DMS53 (cell line): ENCODE data around the gene MUC6.

ENCODE experiments used
- DNase-seq: peaks from one replicate; lab custom pipeline; 2025; lab: John Stamatoyannopoulos, UW

MUC6 gene, protein sequence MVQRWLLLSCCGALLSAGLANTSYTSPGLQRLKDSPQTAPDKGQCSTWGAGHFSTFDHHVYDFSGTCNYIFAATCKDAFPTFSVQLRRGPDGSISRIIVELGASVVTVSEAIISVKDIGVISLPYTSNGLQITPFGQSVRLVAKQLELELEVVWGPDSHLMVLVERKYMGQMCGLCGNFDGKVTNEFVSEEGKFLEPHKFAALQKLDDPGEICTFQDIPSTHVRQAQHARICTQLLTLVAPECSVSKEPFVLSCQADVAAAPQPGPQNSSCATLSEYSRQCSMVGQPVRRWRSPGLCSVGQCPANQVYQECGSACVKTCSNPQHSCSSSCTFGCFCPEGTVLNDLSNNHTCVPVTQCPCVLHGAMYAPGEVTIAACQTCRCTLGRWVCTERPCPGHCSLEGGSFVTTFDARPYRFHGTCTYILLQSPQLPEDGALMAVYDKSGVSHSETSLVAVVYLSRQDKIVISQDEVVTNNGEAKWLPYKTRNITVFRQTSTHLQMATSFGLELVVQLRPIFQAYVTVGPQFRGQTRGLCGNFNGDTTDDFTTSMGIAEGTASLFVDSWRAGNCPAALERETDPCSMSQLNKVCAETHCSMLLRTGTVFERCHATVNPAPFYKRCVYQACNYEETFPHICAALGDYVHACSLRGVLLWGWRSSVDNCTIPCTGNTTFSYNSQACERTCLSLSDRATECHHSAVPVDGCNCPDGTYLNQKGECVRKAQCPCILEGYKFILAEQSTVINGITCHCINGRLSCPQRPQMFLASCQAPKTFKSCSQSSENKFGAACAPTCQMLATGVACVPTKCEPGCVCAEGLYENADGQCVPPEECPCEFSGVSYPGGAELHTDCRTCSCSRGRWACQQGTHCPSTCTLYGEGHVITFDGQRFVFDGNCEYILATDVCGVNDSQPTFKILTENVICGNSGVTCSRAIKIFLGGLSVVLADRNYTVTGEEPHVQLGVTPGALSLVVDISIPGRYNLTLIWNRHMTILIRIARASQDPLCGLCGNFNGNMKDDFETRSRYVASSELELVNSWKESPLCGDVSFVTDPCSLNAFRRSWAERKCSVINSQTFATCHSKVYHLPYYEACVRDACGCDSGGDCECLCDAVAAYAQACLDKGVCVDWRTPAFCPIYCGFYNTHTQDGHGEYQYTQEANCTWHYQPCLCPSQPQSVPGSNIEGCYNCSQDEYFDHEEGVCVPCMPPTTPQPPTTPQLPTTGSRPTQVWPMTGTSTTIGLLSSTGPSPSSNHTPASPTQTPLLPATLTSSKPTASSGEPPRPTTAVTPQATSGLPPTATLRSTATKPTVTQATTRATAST (N-terminal part only)

DNA sequence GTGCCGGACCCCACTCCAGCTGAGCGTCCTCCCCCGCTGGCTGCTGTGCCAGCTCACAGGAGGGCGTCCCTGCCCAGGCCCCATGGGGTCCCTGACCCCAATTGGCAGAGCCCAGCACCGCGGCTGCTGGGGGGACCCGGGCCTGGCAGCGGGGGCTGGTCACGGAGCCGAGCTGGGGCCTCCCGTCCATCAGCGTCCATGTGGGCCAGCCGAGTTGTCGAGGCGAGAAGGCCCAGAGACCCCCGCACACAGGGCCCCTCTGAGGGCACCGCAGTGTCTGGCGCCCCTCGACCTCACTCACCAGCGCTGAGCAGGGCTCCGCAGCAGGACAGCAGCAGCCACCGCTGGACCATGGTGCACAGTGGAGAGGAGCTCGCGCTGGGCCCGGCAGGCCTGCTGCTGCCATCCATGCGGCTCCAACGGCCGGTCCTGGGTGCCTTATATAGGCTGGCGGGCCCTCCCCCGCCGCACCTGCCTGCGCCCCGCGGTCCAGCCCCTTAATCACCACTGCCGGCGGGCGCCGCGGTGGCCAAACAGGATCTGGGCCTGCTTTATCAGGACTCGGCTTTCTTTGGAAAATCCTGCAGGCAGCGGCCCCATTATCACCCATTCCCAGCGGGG, at the start of gene MUC6:
Gene MUC6 (minus strand): TSS at position 416 of the 621 bp plus-strand sequence. CDS start 63 bp downstream, at position 353.
- peak; percentile 73 for DNase-seq

DNA sequence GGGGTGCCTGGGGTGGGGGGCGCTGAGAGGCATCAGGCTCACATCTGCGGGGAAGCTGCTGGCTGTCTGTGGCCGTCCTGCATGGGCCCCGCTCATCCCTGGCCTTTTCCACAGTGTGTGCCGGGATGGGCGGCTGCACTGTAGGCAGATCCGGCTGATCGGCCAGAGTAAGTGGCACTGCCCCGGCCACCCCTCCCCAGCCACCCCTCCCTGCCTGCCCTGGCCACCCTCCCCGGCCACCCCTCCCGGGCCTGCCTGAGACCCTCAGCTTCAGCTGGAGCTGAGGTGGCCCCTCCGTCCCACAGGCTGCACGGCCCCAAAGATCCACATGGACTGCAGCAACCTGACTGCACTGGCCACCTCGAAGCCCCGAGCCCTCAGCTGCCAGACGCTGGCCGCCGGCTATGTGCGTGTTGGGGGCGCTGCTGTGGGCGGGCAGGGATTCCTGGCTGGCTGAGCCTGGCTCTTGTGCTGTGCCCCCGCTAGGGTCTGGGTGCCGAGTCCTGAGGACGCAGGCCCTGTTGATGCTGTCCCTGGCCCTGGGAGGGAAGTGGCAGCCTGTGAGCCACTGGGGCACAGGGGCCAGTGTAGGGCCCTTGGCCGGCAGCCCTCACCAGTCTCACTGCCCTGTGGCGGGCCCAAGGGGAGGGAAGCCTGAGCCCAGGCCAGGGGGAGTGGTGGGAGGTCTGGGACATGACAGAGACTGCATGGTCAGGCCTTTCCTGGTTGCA, 49.1 kb upstream of the MUC6 start:
- DNase-seq = no peak

DNA sequence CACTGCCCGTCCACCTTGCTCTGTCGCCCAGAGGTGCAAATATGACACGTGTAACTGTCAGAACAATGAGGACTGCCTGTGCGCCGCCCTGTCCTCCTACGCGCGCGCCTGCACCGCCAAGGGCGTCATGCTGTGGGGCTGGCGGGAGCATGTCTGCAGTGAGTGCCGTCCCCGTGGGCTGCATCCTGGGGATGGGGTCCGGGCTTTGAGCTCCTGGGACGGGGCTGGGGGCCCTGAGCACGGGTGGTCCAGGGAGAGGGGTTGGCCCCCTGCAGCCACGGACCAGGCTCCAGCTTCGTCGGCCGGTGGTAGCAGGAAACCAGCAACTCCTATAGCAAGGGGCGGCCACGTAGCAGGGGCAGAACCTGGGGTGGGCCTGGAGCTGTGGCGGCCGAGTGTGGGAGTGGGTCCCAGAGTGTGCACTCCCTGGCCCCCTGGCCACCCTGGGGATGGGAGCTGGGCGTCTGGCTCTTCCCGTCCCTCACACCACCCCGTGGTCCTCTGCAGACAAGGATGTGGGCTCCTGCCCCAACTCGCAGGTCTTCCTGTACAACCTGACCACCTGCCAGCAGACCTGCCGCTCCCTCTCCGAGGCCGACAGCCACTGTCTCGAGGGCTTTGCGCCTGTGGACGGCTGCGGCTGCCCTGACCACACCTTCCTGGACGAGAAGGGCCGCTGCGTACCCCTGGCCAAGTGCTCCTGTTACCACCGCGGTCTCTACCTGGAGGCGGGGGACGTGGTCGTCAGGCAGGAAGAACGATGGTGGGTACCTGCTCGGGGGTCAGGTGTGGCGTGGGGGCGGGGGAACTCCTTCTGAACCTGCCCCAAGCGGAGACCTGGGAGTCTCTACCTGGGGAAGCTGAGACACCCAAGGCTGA, 48.3 kb upstream of the MUC6 start:
- peak; percentile 67 for DNase-seq

DNA sequence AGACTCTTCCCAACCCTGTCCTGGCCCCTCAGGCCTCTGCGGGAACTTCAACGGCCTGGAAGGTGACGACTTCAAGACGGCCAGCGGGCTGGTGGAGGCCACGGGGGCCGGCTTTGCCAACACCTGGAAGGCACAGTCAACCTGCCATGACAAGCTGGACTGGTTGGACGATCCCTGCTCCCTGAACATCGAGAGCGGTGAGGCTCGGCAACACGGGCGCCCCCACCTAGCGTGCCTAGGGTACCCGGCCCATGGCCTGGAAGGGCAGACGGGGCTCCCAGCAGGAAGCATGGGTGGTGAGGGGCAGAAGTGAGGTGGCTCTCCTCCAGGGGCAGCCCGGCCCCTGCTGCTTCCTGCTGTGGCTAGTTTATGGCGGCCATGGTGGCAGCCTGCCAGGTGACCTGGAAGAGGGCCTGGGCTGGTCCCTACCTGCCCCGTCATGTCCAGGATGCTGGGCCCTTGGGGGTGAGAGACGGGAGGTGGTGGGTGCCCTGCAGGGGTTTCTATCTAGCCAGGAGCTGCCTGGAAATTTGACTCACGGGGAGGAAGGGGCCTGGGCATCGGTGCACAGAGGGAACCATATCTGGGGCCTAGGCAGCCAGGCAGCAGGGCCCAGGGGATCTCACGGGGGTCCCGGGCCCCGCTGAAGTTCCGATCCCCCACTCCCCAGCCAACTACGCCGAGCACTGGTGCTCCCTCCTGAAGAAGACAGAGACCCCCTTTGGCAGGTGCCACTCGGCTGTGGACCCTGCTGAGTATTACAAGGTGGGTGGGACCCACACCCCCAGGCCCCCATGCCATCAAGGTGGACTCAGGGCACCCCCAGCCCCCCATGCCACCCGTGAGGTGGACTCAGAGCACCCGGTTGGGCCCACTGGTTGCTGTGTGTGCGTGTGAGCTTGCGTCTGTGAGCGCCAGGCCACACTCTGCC, 47.4 kb upstream of the MUC6 start:
- peak; percentile 52 for DNase-seq

DNA sequence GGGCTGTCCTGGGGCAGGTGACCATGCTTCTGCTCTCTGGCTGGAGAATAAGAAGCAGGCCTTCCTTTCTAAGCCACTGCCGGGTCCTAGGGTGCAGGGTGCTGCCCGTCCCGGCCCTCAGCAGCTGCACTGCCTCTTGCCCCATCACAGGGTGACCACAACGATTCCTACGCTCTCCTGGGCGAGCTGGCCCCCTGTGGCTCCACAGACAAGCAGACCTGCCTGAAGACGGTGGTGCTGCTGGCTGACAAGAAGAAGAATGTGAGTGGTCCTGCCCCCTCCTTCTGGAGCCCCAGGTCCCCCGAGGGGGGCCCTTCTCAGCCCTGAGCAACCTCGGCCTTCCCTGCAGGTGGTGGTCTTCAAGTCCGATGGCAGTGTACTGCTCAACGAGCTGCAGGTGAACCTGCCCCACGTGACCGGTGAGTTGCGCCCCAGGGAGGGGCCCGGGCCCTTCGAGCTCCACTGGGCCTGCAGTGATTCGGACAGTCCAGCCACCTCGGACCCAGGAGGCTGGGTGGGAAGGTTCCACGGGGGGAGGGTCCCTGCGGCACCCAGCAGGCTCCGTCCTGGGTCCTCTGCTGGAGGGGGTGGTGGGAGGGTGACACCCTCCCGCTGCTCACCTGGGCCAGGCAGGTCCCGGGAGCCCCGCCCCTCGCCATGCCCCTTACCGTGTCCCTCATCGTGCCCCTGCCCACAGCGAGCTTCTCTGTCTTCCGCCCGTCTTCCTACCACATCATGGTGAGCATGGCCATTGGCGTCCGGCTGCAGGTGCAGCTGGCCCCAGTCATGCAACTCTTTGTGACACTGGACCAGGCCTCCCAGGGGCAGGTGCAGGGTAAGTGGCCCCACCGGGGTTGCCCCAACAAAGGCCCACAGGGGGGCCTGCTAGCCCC, 46.5 kb upstream of the MUC6 start:
- no peak for DNase-seq

DNA sequence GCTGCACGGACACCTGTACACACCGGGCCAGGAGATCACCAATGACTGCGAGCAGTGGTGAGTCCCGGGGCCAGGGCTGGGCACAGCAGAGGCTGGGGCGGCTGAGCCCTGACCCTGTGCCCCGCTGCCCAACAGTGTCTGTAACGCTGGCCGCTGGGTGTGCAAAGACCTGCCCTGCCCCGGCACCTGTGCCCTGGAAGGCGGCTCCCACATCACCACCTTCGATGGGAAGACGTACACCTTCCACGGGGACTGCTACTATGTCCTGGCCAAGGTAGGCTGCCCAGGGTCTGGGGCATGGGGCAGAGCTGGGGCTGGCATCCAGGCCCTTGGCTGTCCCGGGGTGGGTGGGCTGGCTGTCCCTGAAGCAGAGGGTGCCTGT, 45.8 kb upstream of the MUC6 start:
- DNase-seq = no peak

DNA sequence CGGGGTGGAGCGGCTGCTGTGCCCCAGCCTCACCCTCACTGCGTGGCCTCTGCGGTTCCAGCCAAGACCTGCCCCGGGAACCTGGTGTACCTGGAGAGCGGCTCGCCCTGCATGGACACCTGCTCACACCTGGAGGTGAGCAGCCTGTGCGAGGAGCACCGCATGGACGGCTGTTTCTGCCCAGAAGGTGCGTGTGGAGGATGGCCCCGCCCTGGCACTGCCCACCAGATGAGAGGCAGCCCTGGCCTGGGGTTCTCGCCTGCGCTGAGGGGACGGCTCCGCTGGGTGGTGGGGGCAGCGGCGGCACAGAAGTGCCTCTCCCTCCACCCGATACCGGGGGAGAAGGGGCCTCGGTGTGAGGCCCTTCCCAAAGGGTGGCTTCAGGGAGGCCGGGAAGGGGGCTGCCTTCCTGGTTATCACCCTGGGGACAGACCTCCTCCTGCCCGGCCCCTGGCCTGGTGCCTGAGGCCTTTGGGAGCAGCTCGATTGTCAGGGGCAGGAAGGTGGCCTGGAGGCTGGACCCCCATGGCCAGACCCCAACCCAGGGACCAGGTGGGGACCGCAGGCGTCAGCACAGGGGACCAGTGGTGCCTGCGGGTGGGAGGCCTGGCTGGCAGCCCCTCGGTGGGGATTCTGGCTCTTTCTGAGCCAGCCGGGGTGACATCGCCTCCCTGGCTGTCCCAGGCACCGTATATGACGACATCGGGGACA, 45.2 kb upstream of the MUC6 start:
- DNase-seq = peak; percentile 60

DNA sequence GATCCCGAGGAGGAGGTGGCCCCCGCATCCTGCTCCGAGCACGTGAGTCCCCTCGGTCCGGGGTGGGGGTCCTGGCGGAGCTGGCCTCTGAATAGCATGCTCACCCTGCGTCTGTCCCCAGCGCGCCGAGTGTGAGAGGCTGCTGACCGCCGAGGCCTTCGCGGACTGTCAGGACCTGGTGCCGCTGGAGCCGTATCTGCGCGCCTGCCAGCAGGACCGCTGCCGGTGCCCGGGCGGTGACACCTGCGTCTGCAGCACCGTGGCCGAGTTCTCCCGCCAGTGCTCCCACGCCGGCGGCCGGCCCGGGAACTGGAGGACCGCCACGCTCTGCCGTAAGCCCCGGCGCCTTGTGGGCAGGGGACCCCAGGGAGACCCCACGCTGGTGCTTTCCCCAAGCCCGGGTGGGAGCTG, 41.7 kb upstream of the MUC6 start:
- peak; percentile 57 for DNase-seq

DNA sequence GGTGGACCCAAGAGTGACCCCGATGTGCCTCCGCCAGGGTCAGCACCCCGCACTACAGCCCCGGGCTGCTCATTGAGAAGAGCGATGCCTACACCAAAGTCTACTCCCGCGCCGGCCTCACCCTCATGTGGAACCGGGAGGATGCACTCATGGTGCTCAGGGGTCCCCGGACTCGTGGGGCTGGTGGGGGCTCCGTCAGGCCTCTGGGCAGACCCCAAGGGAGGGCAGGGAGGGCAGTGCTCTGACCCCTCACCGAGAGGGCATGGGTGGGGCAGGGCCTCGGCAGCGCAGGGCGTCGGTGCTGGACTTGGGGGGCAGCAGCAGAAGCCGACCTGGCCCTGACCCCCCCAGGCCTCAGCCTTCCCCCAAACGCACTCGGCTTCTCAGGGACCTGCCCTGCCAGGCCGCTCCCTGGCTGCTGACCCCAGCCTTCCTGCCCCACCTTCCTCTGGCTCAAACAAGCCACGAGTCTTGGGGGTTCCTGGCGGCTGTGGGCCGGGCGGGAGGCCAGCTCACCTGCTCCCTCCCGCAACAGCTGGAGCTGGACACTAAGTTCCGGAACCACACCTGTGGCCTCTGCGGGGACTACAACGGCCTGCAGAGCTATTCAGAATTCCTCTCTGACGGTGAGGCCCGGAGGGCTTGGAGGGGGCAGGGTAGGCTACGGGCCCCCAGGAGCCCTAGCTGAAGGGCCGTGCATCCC, 41.0 kb upstream of the MUC6 start:
- peak; percentile 38 for DNase-seq

DNA sequence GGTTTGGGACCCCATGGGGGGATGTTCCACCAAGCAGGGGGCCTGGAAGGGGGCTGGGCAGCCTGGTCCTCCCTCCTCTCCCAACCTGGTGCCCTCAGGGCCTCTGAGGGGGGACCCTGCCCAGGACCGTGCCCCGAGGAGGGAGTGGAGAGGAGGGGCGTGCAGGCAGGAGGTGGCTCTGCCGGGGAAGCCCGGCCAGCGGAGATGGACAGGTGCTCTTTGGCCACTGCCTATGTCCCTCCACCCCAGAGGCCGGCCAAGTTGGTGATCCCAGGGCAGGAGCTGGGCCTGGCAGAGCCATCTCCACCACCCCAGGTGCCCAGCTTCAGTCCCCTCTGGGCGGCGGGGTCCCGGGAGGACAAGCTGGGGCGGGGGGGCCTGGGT, 40.5 kb upstream of the MUC6 start:
- no peak for DNase-seq

DNA sequence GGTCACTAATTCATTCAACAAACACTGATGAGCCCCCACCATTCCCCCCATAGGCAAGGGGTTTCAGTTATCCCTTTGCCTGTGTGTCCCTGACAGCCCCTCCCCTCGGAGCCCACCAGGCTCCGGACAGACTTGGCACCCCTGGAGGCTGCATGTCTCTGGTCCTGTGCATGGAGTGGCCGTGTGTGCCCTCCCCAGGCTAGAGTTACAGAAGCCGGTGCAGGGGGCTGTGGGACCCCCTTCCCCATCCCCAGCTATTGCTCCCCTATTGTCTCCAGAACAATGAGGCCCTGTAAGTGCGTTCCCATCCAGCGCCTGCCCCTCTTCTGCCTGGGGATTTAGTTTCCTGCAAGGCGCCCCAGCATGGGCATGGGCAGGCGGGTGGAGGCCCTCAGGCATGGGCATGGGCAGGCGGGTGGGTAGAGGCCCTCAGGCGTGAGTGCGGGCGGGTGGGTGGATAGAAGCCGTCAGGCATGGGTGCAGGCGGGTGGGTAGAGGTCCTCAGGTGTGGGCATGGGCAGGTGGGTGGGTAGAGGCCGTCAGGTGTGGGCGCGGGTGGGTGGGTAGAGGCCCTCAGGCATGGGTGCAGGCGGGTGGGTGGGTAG, 39.6 kb upstream of the MUC6 start:
- DNase-seq = no peak

DNA sequence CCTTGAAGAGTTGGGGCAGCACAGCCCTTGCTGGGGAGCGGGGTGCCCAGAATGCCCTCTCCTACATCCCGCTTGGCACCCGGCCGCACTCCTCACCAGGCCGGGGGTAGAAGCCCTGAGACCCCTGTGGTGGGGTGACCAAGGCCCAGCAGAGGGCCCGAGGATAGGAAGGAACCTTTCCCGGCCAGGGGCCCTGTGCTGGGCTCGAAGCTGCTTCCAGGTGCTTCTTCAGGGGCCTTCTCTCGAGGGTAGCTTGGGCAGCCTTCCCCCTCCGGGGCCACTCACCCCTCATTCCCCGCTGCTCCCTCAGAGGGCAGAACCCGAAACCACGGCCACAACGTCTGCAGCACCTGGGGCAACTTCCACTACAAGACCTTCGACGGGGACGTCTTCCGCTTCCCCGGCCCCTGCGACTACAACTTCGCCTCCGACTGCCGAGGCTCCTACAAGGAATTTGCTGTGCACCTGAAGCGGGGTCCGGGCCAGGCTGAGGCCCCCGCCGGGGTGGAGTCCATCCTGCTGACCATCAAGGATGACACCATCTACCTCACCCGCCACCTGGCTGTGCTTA, 38.9 kb upstream of the MUC6 start:
- no peak for DNase-seq

DNA sequence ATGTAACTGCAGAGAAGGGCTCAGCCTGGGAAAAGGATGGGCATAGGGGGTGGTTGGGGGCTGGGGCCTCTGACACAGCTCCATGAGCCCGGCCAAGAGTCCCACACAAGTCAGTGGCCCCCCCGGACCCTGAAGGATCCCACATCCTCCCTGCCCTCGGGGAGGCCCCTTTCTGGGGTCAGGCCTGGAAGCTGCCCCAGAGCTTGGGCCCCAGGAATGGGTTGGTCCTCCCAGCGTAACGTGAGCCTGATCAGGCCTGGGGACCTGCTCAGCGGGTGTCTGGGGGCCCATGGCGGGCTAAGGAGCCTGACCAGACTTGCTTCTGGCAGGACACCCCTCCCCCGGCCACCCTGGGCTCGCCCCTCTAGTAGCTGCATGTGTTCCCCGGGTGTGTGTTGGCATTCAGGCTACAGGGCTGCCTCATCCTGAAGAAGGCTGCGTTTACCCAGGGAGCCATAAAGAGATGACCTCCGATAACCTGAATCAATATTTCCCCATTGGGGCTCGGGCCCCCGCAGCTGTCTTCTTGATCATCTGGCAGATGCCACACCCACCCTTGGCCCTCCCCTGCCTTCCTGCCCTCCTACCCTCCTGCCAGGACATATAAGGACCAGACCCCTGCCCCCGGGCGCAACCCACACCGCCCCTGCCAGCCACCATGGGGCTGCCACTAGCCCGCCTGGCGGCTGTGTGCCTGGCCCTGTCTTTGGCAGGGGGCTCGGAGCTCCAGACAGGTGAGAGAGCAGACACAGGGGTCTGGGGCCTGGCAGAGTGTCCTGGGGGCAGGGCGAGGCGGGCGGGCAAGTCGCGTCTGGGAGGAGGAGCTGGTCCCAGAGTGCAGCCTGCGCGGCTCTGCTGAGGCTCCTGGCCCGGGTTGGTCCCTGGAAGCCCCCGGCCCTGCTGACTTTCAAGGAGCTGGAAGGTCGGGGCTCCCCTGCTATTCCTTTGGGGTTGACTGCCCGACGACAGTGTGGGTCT, 38.0 kb upstream of the MUC6 start, which contains the start of gene MUC2:
Gene MUC2 (plus strand): TSS at position 631 of the 978 bp plus-strand sequence.
- DNase-seq = no peak

DNA sequence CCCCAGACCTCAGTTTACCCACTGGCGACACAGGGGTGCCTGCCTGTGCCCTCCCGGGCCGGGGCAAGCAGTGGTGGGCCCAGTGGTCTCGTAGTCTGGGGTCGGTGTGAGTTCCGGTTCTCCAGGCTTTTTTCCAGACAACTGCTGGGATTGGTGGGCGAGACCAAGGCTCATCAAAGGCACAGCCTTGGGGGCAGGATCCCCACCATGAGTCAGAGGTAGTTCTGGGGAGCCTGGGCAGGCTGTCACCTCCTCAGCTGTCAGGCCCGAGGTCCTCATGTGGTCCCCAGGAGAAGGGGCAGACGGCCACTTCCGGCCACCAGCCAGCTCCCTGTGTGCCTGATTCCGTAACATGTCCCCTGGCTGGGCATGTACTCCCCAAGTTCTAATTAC, 37.3 kb upstream of the MUC6 start:
- DNase-seq = no peak
